Left renal pelvis (tissue), 4 donors: Measurements from ENCODE around the gene GTF2A1L. TPM values are rescaled to one million over a fixed set of nuclear protein-coding genes. Genes with fewer than 3 reads are reported as not detected.
A peak's percentile ranks its signal among the peaks of the same experiment; 100 is the strongest.
"Not testable (repeated sequence)": the region's sequence is repeated elsewhere in the genome, so short reads cannot be mapped to it uniquely, and the experiment has no call there.

Source experiments
- DNase-seq, 4 donors: peaks; one replicate each; pipeline ENCODE4 v3.0.0-alpha.2; 2013; ENCODE audit warnings: low read depth in 4 of 4, low spot score in 3 of 4
- polyA plus RNA-seq, 4 donors: library from polyadenylated mRNA; unstranded; fragments of 120-200 nt; gene quantifications; one replicate each; pipeline ENCODE4 v1.2.1, GENCODE V29; 2013; ENCODE audit not compliant: insufficient read length in 4 of 4

GTF2A1L gene, protein sequence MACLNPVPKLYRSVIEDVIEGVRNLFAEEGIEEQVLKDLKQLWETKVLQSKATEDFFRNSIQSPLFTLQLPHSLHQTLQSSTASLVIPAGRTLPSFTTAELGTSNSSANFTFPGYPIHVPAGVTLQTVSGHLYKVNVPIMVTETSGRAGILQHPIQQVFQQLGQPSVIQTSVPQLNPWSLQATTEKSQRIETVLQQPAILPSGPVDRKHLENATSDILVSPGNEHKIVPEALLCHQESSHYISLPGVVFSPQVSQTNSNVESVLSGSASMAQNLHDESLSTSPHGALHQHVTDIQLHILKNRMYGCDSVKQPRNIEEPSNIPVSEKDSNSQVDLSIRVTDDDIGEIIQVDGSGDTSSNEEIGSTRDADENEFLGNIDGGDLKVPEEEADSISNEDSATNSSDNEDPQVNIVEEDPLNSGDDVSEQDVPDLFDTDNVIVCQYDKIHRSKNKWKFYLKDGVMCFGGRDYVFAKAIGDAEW
- 1 to 10 TPM in 1 of 4 donors, under 1 TPM in 1, not detected in 2; 0.64 to 1.4 TPM for polyA plus RNA-seq

DNA sequence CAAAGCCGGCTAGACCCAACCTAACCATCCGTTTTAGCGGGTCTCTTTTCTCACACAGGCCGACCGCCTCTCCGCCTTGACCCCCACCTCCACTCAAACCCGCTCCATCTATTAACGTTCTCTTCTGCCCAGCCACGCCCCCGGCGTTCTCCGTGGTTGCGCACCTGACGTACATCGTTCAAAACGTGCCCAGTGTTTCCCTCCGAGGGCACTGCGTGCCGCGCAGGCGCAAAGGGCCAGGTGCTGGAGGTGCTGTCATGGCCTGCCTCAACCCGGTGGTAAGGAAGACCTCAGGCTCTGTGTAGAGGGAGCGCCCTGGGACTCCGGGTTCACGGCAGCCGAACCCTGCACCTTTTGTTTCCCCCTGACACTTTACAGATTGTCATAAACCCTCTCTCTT is at the start of gene GTF2A1L:
Gene GTF2A1L (plus strand): TSS at position 239 of the 400 bp plus-strand sequence. CDS start 19 bp downstream, at position 258.
- DNase-seq, result no peak

DNA sequence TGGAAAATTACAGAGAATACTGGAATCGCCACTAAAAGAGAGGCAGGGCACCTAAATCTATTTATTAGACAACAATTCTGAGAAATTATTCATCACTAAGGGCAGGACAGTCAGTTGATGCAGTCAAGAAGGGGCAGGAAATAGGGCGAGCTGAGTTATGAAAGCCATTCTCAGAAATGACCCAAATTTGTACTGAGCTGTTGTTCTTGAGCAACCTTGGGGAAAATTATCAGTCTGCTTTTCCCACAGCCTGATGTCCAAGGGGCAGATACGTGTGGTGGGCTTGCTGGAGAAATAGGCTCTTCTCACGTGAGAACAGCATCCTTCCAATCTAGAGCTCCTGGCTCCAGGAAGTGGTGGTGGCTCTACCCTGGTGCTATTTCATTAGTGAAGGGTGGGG is 49.1 kb upstream of the GTF2A1L start:
- no peak for DNase-seq

DNA sequence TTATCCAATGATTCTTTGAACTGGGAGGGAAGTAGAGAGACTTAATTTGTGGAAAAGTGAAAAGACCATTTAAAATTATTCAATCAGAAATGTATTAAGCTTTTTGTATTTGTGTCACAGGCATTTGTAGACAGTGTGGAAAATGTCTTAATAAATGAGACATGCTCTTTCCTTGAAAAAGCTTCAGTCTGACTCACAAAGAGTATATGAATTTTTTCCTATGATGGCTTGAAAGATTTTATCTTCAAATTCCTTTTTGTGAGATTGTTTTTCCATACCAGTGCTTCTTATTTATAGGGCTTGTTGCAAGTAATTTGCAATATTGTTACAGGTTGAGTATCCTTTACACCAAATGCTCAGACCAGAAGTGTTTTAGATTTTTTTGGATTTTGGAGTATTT is 48.2 kb upstream of the GTF2A1L start:
- no peak for DNase-seq

DNA sequence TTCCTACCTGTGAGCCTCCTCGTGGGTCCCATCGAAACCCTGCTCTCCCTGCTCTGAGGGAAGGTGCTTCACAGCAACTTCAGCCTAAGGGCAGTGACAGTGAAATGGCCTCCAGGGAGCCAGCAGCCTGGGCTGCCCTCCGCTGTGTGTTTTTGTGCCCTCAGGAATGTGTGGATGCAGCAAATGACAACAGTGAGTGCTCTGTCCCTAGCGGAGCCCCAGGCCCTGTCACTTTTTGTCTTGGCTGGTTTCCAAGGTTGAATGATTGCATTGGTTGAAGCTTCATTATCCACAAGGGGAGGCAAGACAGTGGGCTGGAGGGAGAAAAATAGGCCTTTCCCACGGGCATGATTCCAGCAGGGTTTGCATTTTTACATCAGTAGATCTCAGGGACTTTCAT is 44.8 kb upstream of the GTF2A1L start:
- no peak for DNase-seq

DNA sequence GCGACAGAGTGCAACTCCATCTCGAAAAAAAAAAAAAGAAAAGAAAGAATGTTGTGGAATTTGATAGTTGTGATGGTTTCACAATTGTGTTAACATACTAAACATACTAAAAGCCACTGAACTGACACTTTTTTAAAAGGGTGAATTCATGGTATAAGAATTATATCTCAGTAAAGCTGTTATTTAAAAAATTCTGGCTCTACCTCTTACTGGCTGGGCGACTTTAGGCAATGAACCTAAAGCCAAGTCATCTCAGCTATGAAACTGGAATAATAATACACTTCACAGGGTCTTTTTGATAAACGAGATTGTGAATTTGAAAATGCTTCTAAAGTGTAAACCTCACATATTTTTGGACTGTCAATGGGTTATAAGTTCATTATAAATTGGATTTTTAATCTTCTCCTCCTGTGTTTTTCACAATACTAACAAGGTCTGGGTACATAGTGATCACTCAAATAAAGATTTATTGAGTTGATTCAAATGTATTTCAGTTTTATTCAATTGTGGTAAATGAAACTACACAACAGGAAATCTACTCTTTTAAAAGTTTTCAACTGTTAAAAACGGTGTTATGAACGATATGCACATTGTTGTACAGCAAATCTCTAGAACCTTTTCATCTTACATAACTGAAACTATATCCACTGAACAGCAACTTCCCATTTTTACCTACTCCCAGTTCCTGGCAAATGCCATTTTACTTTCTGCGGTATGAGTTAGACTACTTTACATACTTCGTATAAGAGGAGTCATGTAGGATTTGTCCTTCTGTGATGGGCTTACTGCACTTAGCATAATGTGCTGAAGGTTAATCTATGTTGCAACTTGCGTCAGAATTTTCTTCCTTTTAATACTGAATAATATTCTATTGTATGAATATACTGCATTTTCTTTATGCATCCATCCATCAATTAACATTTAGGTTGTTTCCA is 43.0 kb upstream of the GTF2A1L start:
- no peak for DNase-seq

DNA sequence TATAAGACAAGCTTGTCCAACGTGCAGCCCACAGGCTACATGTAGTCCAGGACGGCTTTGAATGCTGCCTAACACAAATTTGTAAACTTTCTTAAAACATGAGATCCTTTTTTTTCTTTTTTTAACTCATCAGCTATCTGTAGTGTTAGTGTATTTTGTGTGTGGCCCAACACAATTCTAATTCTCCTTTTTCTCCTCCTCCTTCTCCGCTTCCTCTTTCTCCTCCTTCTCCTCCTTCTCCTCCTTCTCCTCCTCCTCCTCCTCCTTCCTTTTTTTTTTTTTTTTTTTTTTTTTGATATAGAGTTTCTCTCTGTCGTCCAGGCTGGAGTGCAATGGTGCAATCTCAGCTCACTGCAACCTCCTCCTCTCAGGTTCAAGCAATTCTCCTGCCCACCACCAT is 39.3 kb upstream of the GTF2A1L start:
- DNase-seq, result no peak

DNA sequence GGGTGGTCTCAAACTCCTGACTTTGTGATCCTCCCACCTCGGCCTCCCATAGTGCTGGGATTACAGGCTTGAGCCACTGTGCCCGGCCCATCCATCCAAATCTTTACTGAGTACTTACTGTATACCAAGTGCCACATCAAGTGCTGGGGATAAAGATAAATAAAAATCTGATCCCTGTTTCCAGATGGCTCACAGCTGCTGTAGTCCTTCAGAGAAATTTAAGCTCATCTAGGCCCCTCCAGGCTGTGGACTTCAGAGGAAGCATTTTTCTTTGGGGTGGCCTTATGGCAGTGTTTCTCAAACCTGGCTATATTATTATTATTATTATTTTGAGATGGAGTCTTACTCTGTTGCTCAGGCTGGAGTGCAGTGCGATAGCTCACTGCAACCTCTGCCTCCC is 33.7 kb upstream of the GTF2A1L start:
- DNase-seq, result no peak

DNA sequence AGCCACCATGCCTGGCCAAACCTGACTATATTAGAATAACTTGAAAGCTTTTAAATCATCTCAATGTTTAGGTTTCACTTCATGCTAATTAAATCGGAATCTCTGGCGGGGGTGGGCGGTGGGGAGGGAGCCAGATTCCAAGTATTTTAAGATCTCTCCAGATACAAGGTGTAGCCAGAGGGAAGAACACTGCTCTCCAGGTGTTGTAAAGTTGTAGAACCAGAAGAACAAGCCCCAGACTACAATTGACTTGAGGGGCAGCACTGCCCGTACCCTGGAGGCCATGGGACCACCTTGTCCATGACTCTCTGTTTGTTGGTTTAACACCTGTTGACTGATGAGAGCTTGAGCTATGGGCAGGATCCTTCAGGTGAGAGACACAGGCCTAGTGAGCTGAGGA is 33.1 kb upstream of the GTF2A1L start:
- no peak for DNase-seq

DNA sequence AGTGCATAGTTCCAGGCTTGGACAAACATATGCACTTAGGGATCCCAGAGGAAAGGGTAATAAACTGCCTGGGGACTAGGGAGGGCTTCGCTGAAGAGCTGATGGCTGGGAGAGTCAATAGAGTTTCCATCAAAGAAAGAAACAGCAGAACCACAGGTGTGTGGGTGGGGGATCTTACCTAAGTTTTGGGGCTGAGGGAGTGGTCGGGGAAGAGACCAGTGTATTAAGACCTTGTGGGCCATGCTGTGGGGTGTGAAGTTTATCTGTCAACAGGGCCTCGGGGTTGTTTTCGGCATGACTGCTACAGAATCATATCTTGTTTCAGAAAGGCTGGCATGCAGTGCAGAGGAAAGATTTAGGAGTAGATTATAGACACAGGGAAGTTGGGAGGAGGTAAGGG is 31.2 kb upstream of the GTF2A1L start:
- DNase-seq, result no peak

DNA sequence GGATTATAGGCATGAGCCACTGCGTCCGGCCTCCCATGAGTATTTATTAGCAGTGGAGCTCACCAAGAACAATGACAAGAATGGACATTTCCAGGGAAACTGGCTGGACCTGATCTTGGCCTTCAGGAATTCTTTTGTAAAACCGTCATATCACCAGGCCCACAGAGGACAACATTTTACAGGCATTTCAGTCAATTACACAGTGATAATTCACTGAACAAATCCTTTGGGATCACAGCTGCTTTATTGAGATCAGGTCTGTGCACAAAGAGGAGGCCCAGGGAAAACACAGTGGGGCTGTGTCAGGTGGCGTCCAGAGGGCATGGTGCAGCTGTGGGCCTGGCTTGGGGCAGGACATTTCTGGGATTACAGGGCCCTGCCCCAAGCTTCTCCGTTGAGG is 30.1 kb upstream of the GTF2A1L start:
- no peak for DNase-seq

DNA sequence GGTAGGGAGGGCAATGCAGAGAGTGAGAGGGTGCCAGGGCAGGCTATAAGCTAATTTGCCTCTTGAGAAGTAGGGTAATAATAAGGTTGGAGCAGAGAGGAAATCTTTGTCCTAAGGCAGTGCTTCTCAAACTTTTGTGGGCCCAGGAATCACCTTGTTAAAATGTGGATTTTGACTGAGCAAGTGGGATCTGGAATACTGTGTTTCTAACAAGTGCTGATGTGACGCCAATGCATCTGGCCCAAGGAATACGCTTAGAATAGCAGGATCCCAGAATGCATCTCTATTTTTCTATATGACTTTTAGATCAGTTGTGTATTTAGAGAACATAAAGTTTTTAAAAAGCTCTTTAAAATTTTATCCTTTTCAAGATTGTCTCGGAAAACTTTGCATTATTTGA is 29.7 kb upstream of the GTF2A1L start:
- DNase-seq, result no peak

DNA sequence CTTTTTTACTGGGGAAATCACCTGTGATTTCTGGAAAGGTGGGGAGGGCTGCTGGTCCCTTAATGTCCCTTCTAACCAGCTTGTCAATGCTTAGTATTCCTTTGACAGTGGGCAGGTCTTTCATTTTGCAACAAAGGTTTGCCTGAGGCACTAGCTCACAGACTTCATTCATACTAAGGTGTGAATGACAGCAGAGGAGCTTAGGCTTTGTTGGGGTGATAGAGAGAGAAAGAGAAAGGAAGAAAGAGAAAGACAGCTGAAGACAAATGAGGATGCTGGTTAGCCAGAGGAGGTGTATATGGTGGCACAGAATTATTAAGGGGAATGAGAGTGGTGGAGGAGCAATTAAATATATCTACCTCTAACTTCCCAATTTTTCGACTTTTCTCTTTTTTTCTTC is 28.9 kb upstream of the GTF2A1L start:
- DNase-seq, result no peak

DNA sequence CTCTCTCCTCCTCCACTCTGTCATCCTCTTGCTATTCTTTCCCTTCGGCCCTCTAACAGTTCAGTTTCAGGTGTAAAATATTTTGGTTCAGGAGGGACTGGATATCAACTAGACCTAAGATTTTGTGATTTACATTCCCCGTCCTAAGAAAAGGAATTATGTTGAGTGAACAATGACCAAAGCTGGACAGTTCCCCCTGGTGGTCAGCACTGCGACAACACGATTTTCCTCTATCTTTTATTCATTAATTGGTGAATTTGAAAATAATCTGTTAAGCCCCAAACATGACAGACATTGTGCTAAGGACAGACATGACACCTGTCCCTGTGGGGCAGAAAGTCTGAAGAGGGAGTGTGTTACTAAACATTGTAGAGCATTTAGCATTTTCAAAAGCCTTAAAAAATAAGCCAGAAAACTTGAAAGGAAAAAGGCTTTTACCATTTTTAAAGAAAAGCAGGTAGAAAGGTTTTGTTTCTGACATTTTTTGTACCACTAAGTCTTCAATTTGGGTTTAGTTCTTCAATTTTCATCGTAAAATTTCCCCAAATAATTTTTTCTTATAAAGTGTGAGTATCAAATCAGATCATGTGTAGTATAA is 28.4 kb upstream of the GTF2A1L start:
- no peak for DNase-seq

DNA sequence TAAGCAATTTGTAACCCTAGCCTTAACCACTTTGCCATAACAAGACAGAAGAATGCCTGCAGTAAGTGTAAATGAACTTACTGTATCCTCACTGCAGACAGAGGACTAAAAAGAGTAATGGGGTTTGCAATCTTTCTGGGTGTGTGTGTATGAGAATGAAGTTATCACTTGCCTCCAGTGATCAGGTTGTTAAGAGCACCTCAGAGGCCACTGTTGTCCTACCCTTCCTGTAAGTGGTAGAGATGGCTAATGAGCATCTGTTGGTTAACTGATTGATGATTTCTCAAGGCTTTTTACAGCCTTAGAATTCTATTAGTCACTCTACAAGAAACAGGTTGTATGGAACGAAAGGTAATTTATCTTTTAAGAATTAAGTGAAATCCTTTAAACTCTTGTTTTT is 27.6 kb upstream of the GTF2A1L start:
- DNase-seq, result no peak

DNA sequence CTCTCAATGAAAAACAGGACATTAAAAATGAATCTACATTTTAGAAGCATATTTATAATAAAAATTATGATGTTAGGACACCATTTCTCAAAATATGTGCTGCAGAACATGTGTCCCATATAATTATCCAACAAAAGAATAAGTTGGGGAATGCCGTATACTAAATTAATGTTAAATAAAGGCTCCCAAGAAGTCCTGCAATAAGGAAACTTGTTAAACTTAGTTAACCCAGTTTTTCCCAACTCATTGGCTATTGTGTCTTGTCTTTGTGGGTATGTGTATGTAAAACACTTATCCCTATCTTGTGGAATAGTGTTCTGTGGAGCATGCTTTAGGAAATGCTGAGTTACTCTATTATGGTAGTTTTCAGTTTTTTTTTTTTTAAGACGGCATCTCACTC is 25.6 kb upstream of the GTF2A1L start:
- DNase-seq, result no peak

DNA sequence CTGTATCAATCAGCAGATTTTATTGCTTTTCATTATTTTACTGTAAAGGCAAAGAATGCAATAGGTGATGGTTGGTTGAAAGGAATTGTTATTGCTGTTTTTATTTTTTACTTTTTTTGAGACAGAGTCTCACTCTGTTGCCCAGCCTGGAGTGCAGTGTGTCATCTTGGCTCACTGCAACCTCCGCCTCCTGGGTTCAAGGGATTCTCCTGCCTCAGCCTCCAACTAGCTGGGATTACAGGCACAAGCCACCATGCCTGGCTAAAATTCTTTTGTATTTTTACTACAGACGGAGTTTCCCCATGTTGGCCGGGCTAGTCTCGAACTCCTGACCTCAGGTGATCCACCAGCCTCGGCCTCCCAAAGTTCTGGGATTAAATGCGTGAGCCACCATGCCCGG is 20.9 kb upstream of the GTF2A1L start:
- not testable (repeated sequence) for DNase-seq

DNA sequence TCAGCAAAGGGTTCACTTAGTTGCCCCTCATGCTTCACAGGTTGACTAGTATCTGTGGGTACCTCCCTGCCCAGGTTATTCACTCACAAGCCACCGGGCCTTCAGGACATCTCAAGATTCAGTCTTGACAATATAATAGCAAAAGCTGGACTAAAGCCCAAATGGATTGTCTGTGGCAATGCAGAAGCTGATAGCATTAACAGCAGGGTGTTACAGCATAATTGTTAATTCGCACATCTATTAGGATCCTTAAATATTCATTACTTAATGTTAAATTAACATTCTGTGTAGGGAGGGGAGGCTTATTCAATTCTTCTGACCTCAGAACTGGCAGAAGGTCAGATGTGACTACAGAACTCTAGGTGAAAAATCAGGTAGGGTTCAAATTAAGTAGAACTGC is 20.2 kb upstream of the GTF2A1L start:
- DNase-seq, result no peak

DNA sequence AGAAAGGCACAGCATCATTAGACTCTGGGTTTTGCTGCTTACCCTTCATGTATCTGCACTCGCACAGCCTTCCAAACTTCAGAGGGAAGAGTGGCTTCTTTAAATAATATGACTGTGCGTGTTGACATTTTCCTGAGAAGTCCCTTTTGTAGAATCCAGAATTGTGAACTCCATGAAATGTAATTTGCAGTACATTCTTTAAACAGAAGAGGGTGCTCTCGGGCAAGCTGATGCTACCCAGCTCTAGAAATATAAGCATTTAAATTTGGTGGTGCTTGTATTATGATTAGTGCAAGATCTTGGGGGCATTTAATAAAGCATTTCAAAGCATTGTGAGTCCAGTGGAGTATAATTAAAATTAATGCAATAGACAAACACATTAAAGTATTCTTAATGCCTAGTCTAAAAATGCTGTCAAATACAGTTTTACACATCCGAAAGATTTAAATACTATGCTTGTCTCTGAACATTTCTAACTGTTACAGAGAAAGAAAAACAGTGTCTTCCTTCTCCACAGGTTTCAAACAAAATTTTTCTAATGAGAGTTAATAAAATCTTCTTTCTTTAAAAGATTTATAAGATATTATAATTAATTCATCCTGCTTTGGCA is 17.3 kb upstream of the GTF2A1L start:
- peak in 1 of 4 donors; percentile 37 for DNase-seq

DNA sequence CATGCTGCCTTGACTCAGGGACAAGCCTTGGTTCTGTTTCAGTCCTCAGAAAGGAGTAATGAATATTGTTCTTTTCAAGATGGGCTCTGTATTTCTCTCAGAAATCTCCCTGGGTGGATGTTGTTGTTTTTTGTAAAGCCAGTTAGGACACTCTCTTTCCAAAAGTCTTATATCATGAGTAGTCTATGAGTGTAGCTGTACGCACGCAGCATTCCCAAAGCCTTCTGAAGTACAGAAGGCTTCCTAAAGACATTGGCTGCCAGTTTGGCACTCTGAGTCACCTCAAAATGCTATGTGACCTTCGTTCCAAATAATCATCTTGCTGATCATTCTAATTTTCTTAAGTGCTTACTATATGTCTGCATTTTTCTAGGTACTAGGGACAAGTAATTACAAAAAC is 16.7 kb upstream of the GTF2A1L start:
- DNase-seq, result no peak

DNA sequence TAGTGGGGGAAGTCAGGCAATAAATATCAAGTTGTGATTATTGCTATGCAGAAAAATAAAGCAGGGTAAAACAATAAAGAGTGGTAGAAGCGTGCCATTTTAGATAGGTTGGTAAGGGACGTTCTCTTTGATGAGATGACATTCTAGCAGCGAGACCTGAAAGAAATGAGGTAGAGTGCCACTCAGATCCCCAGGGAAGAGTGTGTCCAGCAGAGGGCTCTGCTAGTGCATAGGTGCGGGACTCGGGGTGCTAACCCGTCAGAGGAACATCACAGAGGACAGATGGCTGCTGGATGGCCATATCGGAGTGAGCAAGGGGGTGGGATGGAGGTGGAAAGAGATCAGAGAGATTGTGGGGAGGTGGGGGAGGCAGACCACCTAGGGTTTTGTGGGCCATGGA is 16.3 kb upstream of the GTF2A1L start:
- DNase-seq, result no peak
